Measurements from ENCODE around the gene VPS25.
"Not testable (repeated sequence)": the region's sequence is repeated elsewhere in the genome, so short reads cannot be mapped to it uniquely, and the experiment has no call there.

Gene VPS25

GRCh38 chr17:42773290-42774035 is at the start of gene VPS25:
VPS25 (plus strand) TSS chr17:42773449; CDS start chr17:42773476, 27 bp downstream.
- DNase-seq (ENCODE audit: low read depth, low spot score) = peak; percentile 49

GRCh38 chr17:42723636-42724035 is 49.6 kb upstream of the VPS25 start:
- DNase-seq (ENCODE audit: low read depth, low spot score) = no peak

DNA sequence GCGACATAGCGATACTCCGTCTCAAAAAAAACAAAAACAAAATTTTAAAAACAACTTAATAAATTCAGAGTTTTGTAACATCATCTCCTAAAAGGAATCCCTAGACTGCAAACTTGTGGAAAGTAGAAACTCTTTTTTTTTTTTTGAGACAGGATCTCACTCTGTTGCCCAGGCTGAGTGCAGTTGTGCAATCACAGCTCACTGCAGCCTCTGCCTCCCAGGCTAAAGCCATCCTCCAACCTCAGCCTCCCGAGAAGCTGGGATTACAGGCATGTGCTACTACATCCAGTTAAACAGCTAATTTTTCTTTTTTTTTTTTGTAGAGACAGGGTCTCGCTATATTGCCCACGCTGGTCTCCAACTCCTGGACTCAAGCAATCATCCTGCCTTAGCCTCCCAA is 48.1 kb upstream of the VPS25 start:
- no peak for DNase-seq (ENCODE audit: low read depth, low spot score)

GRCh38 chr17:42740699-42741098 is 32.5 kb upstream of the VPS25 start:
- DNase-seq (ENCODE audit: low read depth, low spot score) = no peak

GRCh38 chr17:42742916-42743315 is 30.3 kb upstream of the VPS25 start:
- not testable (repeated sequence) for DNase-seq (ENCODE audit: low read depth, low spot score)

GRCh38 chr17:42743595-42744282 is 29.5 kb upstream of the VPS25 start:
- no peak for DNase-seq (ENCODE audit: low read depth, low spot score)

DNA sequence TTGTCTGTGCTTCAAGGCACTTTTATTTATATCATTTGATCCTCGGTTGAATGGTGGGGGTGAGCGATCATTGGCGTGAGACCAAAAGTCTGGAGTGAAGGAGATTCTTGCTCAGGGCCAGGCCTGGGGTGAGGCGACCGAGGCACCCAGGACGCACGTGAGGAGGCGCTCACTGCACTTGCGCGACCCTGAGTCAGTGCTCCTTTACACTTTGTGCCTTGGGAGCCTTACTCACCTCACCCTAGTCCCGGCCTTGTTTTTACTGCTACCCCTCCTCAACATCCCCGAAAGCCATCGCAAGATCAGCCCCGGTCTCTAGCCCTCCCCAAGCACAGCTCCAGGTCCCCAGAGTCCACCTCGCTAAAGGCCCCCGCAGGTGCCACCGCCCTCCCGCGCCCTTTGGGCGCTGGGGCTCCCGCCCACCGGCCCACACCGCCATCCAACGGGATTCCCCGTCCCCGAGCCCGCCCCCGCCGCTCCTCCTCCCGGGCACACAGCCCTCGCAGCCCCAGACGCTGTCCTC is 28.9 kb upstream of the VPS25 start:
- no peak for DNase-seq (ENCODE audit: low read depth, low spot score)

GRCh38 chr17:42744806-42745617 is 28.2 kb upstream of the VPS25 start, which contains the start of gene EZH1:
EZH1 (minus strand) TSS chr17:42745040; CDS start chr17:42728941, 16,099 bp downstream.
- peak; percentile 51 for DNase-seq (ENCODE audit: low read depth, low spot score)

DNA sequence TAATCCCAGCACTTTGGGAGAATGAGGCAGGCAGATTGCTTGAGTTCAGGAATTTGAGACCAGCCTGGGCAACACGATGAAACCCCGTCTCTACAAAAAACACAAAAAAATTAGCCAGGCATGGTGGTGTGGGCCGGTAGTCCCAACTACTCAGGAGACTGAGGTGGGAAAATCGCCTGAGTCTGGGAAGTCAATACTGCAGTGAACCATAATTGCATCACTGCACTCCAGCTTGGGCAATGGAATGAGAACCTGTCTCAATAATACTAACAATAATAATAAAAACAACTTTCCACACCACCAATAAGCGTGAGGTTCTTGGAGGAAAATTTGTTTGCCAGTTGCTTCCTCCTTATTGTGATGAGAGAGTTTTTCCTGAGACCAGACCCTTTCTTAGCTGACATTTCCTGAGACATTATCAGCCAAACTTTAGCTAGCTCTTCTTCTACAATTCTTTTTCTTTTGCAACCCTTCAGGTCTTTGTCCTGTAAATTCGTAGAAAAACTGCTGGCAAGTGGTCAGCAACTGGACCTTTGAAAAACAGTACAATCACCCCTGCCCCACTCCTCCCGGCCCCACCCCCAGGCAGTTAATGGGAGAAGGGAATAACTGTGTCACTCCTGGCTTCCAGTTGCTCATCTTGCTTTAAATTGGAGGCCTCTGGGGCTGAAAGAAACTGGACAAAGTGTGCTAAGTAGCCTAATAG is 24.9 kb upstream of the VPS25 start:
- DNase-seq (ENCODE audit: low read depth, low spot score) = no peak

DNA sequence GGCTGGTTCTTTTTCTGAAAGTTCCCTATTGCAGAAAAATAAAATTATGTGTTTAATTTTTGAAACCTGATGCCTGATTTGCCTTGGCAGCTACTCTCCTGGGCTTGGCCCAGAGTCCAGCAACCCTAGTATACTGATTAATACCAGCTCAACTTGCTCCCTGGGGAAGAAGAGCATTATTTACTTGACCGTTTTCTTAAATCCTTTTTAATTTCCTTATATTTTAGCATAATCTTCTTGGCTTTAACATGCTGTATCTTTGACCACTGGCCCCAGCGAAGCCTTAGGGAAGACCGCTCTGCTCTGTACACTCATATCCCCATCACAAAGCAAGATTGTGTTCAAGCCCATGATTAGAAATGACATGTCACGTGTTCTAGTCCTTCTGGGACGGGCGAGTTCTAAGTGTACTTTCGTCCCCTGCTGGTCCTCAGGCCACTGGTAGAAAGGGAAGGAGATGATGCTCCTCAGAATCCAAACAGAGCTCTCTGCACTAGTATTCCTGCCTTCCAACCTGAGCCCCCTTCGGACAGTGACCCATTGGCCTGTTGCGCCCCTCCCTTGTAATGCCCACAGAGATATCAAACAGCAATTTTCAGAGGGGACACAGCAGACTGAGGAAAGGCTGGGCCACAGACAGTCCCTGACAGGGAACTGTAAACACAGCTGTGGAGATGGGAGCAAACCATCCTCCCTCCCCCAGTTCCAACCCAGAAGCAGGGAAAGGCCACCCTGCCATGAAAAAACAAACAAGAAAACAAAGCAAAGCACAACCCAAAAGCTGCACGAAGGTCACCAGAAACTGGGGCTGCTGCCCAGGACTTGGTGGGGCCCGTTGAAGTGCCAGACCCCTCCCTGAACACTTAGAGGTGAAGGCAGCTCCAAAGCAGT is 24.1 kb upstream of the VPS25 start:
- DNase-seq (ENCODE audit: low read depth, low spot score) = no peak

DNA sequence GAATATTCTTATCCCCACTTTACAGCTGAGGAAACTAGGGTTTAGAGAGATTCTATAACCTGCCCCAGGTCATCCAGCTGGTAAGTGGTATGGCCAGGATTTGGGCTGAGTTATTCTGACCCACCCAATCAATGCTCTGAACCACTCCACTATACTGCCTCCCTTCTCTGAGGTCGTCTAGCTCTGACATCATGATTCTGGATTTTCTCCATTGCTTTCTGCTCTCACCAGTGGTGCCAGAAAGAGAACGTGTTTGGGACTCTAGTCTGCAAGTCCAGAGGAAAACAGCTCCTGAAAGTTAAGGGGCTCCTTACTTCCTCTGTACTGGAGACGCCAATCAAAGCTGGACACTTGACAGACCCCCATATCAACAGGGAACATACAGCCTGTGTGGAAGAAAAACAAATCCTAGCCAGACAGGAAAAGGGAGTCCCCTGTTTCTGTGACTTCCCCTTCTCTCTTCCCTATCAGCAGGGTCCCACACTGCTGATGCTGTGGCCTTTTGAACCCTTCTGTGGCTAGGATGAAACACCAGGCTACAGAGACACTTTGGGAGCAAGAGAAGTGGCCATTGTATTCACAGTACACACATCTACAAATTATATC is 22.4 kb upstream of the VPS25 start:
- DNase-seq (ENCODE audit: low read depth, low spot score) = no peak

- no peak for DNase-seq (ENCODE audit: low read depth, low spot score)
Measured at GRCh38 chr17:42751628-42752027, 21.6 kb upstream of the VPS25 start.

GRCh38 chr17:42754782-42755181 is 18.5 kb upstream of the VPS25 start:
- no peak for DNase-seq (ENCODE audit: low read depth, low spot score)

GRCh38 chr17:42759982-42760651 is 13.1 kb upstream of the VPS25 start:
- DNase-seq (ENCODE audit: low read depth, low spot score) = no peak

DNA sequence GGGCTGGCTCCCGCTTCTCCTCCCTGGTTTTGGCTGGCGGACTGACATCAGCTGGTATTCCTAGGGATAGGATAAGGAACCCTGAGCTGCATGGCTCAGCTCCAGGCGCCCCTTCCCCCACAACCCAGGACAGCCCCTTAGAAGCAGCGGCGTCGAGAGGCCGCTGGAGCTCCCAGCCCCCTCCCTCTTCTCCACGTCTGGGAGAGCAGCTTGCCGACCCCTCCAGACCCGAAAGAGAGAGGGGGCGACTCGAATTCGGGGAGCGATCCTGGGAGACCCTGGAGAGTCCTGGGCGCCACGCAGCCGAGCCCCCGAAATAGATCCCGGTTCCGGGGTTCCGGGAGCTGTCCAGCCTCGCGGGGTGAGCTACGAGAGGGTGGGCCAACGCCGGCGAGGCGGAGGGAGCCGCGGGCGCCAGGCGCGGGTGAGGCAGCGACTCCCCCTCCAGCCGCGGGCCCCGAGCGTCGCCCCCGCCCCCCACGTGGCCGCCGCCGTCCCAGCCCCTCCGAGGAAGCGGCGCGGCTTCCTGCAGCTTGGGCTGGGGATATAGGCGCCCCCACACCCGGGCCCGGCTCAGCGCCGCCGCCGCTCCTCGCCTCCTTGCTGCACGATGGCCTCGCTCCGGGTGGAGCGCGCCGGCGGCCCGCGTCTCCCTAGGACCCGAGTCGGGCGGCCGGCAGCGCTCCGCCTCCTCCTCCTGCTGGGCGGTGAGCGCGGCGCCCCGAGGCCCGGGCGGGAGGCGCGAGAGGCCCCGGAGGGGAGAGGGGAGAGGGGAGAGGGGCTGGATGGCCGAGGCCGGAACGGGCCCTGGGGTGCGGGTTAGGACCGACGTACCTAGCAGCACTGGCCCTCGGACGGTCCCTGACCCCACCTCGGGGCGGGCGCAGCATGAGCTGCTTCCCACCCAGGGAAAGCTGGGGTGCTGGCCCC is 12.3 kb upstream of the VPS25 start, which contains the start of gene RAMP2:
Gene RAMP2, plus strand, starts transcription at position 576 of the 930 bp plus-strand sequence. Its CDS starts 35 bp downstream, at position 611.
- DNase-seq (ENCODE audit: low read depth, low spot score) = no peak

DNA sequence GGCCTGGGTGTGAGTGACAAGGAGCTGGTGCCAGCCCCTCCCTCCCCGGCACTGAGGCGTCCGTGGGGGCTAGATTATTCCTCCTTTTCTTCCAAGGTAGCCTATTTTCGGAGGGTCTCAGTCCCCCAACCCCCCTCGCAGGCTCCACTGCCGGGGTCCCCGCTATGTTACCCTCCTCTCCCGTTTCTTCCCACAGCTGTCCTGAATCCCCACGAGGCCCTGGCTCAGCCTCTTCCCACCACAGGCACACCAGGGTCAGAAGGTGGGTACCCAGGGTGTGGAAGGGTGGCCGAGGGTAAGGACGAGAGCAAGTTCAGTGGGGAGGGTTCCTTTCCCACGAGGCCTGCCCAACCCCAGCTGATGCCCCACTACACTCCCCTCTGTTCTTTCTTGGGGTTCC is 11.6 kb upstream of the VPS25 start:
- DNase-seq (ENCODE audit: low read depth, low spot score) = no peak

DNA sequence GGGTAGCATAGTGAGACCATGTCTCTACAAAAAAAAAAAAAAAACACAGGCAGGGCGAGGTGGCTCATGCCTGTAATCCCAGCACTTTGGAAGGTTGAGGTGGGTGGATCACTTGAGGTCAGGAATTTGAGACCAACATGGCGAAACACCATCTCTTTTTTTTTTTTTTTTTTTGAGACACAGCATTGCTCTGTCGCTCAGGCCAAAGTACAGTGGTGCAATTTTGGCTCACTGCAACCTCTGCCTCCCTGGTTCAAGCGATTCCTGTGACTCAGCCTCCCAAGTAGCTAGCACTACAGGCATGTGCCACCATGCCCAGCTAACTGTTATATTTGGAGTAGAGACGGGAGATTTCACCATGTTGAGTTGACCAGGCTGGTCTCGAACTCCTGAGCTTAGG is 7.1 kb upstream of the VPS25 start:
- DNase-seq (ENCODE audit: low read depth, low spot score) = no peak

DNA sequence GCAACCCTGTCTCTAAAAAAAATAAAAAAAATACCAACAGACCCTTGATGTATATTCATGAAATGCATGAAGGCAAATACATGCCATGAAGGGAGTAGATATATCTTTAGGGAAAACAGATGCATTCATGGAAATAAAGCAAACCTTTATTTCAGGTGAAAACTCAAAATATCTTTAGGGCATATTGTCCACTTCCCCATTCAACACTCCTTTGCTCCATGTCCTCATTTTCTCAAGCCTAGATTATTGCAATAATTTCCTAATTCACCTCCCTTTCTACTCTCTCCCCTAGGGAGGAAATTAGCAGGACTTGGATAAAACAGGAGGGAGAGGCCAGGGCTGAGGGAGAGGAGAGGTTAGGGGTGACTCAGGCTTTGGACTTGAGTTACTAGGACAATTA is 5.7 kb upstream of the VPS25 start:
- DNase-seq (ENCODE audit: low read depth, low spot score) = no peak
